Muscle of leg (tissue), 11 donors: Measurements from ENCODE around the gene CPD. TPM values are rescaled to one million over a fixed set of nuclear protein-coding genes. Genes with fewer than 3 reads are reported as not detected.

Experiments
- DNase-seq: peaks from one replicate; pipeline ENCODE4 v3.0.0; 2013
- H3K27ac ChIP-seq: one replicate; pipeline ENCODE4 v1.5.1; 2013; ENCODE audit warnings: mild to moderate bottlenecking, low read length, control low read depth
- H3K27me3 ChIP-seq: one replicate; pipeline ENCODE4 v1.6.1; 2013; ENCODE audit warnings: low read length; ENCODE audit not compliant: control insufficient read depth, insufficient read depth
- H3K36me3 ChIP-seq: one replicate; pipeline ENCODE4 v1.6.1; 2013; ENCODE audit warnings: low read length; ENCODE audit not compliant: control insufficient read depth, insufficient read depth
- H3K4me1 ChIP-seq: one replicate; pipeline ENCODE4 v1.6.1; 2013; ENCODE audit warnings: low read length; ENCODE audit not compliant: control insufficient read depth, insufficient read depth
- H3K4me3 ChIP-seq: one replicate; pipeline ENCODE4 v1.5.1; 2013; ENCODE audit warnings: low read length, control low read depth
- H3K9me3 ChIP-seq: replicated peaks from 2 replicates; pipeline ENCODE4 v1.6.1; 2013; ENCODE audit warnings: low read depth, low read length; ENCODE audit not compliant: control insufficient read depth
- WGBS: methylation state at CpG from one replicate; pipeline ENCODE4 v1.1.5; 2013; ENCODE audit warnings: missing lambda C conversion rate; ENCODE audit not compliant: insufficient coverage; 5-methylcytosine and 5-hydroxymethylcytosine counted together
- polyA plus RNA-seq, 8 donors: library from polyadenylated mRNA; unstranded; fragments of 120-200 nt; gene quantifications; one replicate each; pipeline versions ENCODE4 v1.2.1 to v1.2.3, GENCODE V29; 2013; ENCODE audit warnings: inconsistent platforms in 1 of 8, low replicate concordance in 1 of 8; ENCODE audit not compliant: insufficient read length in 8 of 8, insufficient read depth in 1 of 8
- total RNA-seq: library from RNA; stranded (reverse); fragments of 120-200 nt; gene quantifications from one replicate; pipeline ENCODE4 v1.2.4, GENCODE V29; 2013

CPD gene
- total and polyA plus RNA-seq, 9 donors: 16.6 to 36.8 (median 24.4) TPM

GRCh38 chr17:30381340-30381659, 2.6 kb downstream of the CPD start:
- Histone ChIP-seq H3K27ac (no peak overlapping the region), H3K27me3 (no peaks in the 10 kb centered on the region), H3K4me1 (peaks cover 26% of the 10 kb centered on the region), H3K36me3 (peaks cover 8% of the 10 kb centered on the region), H3K9me3 (no peaks in the 10 kb centered on the region), H3K4me3 (no peak overlapping the region)
- no CpG with 5 or more reads among the region's 2 CpGs for WGBS
- DNase-seq: no peak

- no CpG with 5 or more reads among the region's 1 CpG for WGBS
- Histone ChIP-seq H3K27ac (no peak overlapping the region), H3K9me3 (no peaks in the 10 kb centered on the region), H3K4me3 (no peak overlapping the region), H3K27me3 (no peaks in the 10 kb centered on the region), H3K36me3 (peaks cover 8% of the 10 kb centered on the region), H3K4me1 (peaks cover 16% of the 10 kb centered on the region)
- no peak for DNase-seq
Observed at GRCh38 chr17:30382345-30382744, 3.6 kb downstream of the CPD start.

GRCh38 chr17:30388321-30389179, 9.8 kb downstream of the CPD start:
- H3K36me3 ChIP-seq: peaks cover 20% of the 10 kb centered on the region
- DNase-seq: no peak
- no peak overlapping the region for H3K4me3 ChIP-seq
- no peak overlapping the region for H3K27ac ChIP-seq
- no peaks in the 10 kb centered on the region for H3K9me3 ChIP-seq
- 86% methylated on average over 27 of the region's 35 CpGs for WGBS
- no peaks in the 10 kb centered on the region for H3K4me1 ChIP-seq
- H3K27me3 ChIP-seq: no peaks in the 10 kb centered on the region

- no peaks in the 10 kb centered on the region for H3K9me3 ChIP-seq
Observed at GRCh38 chr17:30389756-30390300, 11.1 kb downstream of the CPD start.

GRCh38 chr17:30391534-30391933, 12.8 kb downstream of the CPD start:
- no peaks in the 10 kb centered on the region for H3K27me3 ChIP-seq
- H3K4me3 ChIP-seq: no peak overlapping the region
- H3K9me3 ChIP-seq: no peaks in the 10 kb centered on the region
- no peak overlapping the region for H3K27ac ChIP-seq
- no peak for DNase-seq
- no peaks in the 10 kb centered on the region for H3K4me1 ChIP-seq
- H3K36me3 ChIP-seq: peaks cover 12% of the 10 kb centered on the region
- no CpG with 5 or more reads among the region's 2 CpGs for WGBS

More at GRCh38 chr17:30389756-30390300, 11.1 kb downstream of the CPD start:
- Histone ChIP-seq H3K4me1 (no peaks in the 10 kb centered on the region), H3K36me3 (peaks cover 20% of the 10 kb centered on the region), H3K27me3 (no peaks in the 10 kb centered on the region), H3K27ac (no peak overlapping the region), H3K4me3 (no peak overlapping the region)
- DNase-seq: no peak
- WGBS: 100% methylated on average over 2 of the region's 6 CpGs

- no peak overlapping the region for H3K4me3 ChIP-seq
- no CpG with 5 or more reads among the region's 4 CpGs for WGBS
- DNase-seq: no peak
Observed at GRCh38 chr17:30393491-30393890, 14.8 kb downstream of the CPD start.

GRCh38 chr17:30393911-30394867, 15.5 kb downstream of the CPD start:
- DNase-seq: no peak
- H3K36me3 ChIP-seq: peaks cover 4% of the 10 kb centered on the region
- no peaks in the 10 kb centered on the region for H3K27me3 ChIP-seq
- H3K9me3 ChIP-seq: no peaks in the 10 kb centered on the region
- no peak overlapping the region for H3K27ac ChIP-seq
- H3K4me3 ChIP-seq: no peak overlapping the region
- 71% methylated on average over 3 of the region's 6 CpGs for WGBS
- H3K4me1 ChIP-seq: no peaks in the 10 kb centered on the region

More at GRCh38 chr17:30393491-30393890, 14.8 kb downstream of the CPD start:
- Histone ChIP-seq H3K36me3 (peaks cover 5% of the 10 kb centered on the region), H3K9me3 (no peaks in the 10 kb centered on the region), H3K27ac (no peak overlapping the region), H3K4me1 (no peaks in the 10 kb centered on the region), H3K27me3 (no peaks in the 10 kb centered on the region)

- Histone ChIP-seq H3K4me1 (no peaks in the 10 kb centered on the region), H3K27ac (no peak overlapping the region), H3K36me3 (peaks cover 2% of the 10 kb centered on the region), H3K9me3 (no peaks in the 10 kb centered on the region), H3K27me3 (no peaks in the 10 kb centered on the region), H3K4me3 (no peak overlapping the region)
- no CpG with 5 or more reads among the region's 2 CpGs for WGBS
- DNase-seq: no peak
Observed at GRCh38 chr17:30395398-30396022, 16.8 kb downstream of the CPD start.

GRCh38 chr17:30396129-30396528, 17.4 kb downstream of the CPD start:
- Histone ChIP-seq H3K9me3 (no peaks in the 10 kb centered on the region), H3K4me1 (no peaks in the 10 kb centered on the region), H3K36me3 (no peaks in the 10 kb centered on the region), H3K27me3 (no peaks in the 10 kb centered on the region), H3K4me3 (no peak overlapping the region), H3K27ac (no peak overlapping the region)
- no CpG with 5 or more reads among the region's 1 CpG for WGBS
- no peak for DNase-seq
